KMS-11 (cell line): ENCODE measurements around the gene SPOCK2.

Experiments used
- H2AFZ ChIP-seq: fragments of 200-600 bp; sonication (generic); 2 replicates; pipeline ENCODE4 v1.6.1; 2016; ENCODE audit warnings: antibody characterized with exemption, mixed run types, low read depth
- H3K27ac ChIP-seq: fragments of 200-600 bp; sonication (generic); 2 replicates; pipeline ENCODE4 v1.6.1; 2016; ENCODE audit warnings: mild to moderate bottlenecking, mixed run types
- H3K27me3 ChIP-seq: fragments of 200-600 bp; sonication (generic); 2 replicates; pipeline ENCODE4 v1.6.1; 2017; ENCODE audit warnings: mild to moderate bottlenecking, low read depth, mixed run types, moderate library complexity; ENCODE audit not compliant: insufficient read depth
- H3K36me3 ChIP-seq: fragments of 200-600 bp; sonication (generic); 2 replicates; pipeline ENCODE4 v1.6.1; 2017; ENCODE audit warnings: mild to moderate bottlenecking, mixed run types; ENCODE audit not compliant: insufficient read depth
- H3K4me1 ChIP-seq: fragments of 200-600 bp; sonication (generic); 2 replicates; pipeline ENCODE4 v1.6.1; 2016; ENCODE audit warnings: mild to moderate bottlenecking, low read depth, mixed run types; ENCODE audit not compliant: poor library complexity, severe bottlenecking
- H3K4me2 ChIP-seq: fragments of 200-600 bp; sonication (generic); 2 replicates; pipeline ENCODE4 v1.7.0; 2016; ENCODE audit warnings: mild to moderate bottlenecking, mixed run types
- H3K4me3 ChIP-seq: fragments of 200-600 bp; sonication (generic); IDR thresholded peaks from 2 replicates; pipeline ENCODE4 v1.6.1; 2017; ENCODE audit warnings: low read depth, low read length, mixed read lengths; ENCODE audit not compliant: insufficient read depth
- H3K79me2 ChIP-seq: fragments of 200-600 bp; sonication (generic); 2 replicates; pipeline ENCODE4 v1.6.1; 2016; ENCODE audit warnings: low read depth, mixed run types; ENCODE audit not compliant: insufficient read depth
- H3K9ac ChIP-seq: fragments of 200-600 bp; sonication (generic); 2 replicates; pipeline ENCODE4 v1.6.1; 2016; ENCODE audit warnings: mild to moderate bottlenecking, mixed run types
- H4K20me1 ChIP-seq: fragments of 200-600 bp; sonication (generic); 2 replicates; pipeline ENCODE4 v1.6.1; 2016; ENCODE audit warnings: mild to moderate bottlenecking, mixed run types; ENCODE audit not compliant: insufficient read depth
- TF ChIP-seq, protein P1 (sequence below): fragments of 200-600 bp; sonication (generic); conservative IDR thresholded peaks from 2 replicates; pipeline ENCODE4 v1.6.1; 2017; ENCODE audit warnings: low read depth, mild to moderate bottlenecking, antibody characterized with exemption, low read length, moderate library complexity, mixed read lengths

Gene SPOCK2

DNA sequence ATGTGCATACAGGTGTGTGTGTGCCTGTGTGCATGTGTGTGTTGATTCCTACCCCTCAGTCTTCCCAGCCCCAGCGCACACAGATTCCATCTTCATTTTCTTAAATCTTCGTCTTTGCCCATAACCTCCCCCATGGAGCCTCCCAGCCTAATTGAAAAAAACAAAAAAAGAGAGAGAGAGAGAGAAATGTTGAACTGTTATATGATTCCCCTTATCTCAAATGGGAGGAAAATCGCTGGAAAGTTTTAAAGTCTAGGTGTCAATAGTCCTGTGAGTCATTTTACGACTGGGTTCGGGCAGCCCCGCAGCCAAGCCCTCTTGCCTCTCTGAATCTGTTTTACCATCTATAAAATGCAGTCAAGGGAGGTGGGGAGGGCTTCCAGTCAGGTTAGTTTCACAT lies 60.9 kb downstream of the SPOCK2 start:
- Histone ChIP-seq H3K36me3 (no peaks in the 10 kb centered on the region), H3K79me2 (no peaks in the 10 kb centered on the region), H3K27me3 (no peaks in the 10 kb centered on the region; the same call in 1 of the 2 replicates), H3K4me3 (no peak overlapping the region), H4K20me1 (no peaks in the 10 kb centered on the region), H3K27ac (no peak overlapping the region), H3K4me2 (no peak overlapping the region), H3K9ac (no peak overlapping the region), H3K4me1 (no peaks in the 10 kb centered on the region), H2AFZ (no peak overlapping the region)
- TF ChIP-seq, protein P1, sequence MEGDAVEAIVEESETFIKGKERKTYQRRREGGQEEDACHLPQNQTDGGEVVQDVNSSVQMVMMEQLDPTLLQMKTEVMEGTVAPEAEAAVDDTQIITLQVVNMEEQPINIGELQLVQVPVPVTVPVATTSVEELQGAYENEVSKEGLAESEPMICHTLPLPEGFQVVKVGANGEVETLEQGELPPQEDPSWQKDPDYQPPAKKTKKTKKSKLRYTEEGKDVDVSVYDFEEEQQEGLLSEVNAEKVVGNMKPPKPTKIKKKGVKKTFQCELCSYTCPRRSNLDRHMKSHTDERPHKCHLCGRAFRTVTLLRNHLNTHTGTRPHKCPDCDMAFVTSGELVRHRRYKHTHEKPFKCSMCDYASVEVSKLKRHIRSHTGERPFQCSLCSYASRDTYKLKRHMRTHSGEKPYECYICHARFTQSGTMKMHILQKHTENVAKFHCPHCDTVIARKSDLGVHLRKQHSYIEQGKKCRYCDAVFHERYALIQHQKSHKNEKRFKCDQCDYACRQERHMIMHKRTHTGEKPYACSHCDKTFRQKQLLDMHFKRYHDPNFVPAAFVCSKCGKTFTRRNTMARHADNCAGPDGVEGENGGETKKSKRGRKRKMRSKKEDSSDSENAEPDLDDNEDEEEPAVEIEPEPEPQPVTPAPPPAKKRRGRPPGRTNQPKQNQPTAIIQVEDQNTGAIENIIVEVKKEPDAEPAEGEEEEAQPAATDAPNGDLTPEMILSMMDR, result no peak

DNA sequence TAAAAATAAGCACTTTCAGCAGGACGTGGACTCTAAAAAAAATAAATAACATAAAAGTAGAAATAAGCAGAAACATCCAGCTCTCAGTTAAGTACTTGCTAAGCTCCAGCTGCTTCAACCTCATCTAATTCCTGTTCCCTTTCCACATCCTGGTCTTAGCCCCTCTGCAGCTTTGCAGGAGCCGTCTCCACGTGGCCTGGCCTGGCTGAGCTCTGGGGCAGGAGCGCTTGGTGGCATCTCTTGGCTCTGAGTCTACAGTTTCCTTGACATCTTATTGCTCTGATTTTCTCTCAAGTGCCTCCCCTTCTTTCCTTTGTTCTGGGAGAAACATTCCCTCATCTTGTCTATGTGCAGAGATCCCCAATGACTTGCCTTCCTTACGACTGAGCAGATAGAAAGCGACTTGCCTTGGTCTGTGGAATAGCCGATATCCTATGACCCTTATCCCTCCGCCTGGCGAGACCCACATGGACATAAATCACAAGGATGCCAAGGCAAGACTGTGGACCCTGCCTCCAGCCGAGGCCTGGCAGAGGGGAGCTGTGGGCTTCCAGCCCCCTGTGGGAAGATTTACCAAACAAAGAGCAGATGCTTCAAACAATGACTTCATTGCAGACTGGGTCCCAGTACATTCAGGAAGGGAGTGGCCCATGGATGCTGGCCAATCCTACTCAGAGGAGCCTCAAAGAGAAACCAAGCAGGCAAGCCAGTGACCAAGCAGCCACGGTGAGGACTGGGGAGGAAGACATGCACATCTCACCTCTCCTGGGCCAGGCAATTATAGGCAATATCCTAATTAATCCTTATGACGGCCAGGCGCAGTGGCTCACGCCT lies 61.9 kb downstream of the SPOCK2 start:
- Histone ChIP-seq H2AFZ (no peak overlapping the region), H3K27ac (no peak overlapping the region), H3K27me3 (no peaks in the 10 kb centered on the region; the same call in 1 of the 2 replicates), H3K4me1 (no peaks in the 10 kb centered on the region), H3K4me2 (no peak overlapping the region), H4K20me1 (no peaks in the 10 kb centered on the region), H3K79me2 (no peaks in the 10 kb centered on the region), H3K9ac (no peak overlapping the region), H3K4me3 (no peak overlapping the region), H3K36me3 (no peaks in the 10 kb centered on the region)
- TF ChIP-seq, protein P1, result no peak

GRCh38 chr10:72025832-72026231 lies 62.5 kb downstream of the SPOCK2 start:
- Histone ChIP-seq H3K79me2 (no peaks in the 10 kb centered on the region), H3K36me3 (no peaks in the 10 kb centered on the region), H3K27ac (no peak overlapping the region), H3K27me3 (no peaks in the 10 kb centered on the region; the same call in 1 of the 2 replicates), H3K4me3 (no peak overlapping the region), H3K9ac (no peak overlapping the region), H2AFZ (no peak overlapping the region), H3K4me1 (no peaks in the 10 kb centered on the region), H4K20me1 (no peaks in the 10 kb centered on the region), H3K4me2 (no peak overlapping the region)
- TF ChIP-seq, protein P1, result no peak

- Histone ChIP-seq H3K4me2 (no peak overlapping the region), H2AFZ (no peak overlapping the region), H3K4me1 (no peaks in the 10 kb centered on the region), H3K27me3 (no peaks in the 10 kb centered on the region; the same call in 1 of the 2 replicates), H3K36me3 (no peaks in the 10 kb centered on the region), H4K20me1 (no peaks in the 10 kb centered on the region), H3K27ac (no peak overlapping the region), H3K9ac (no peak overlapping the region), H3K79me2 (no peaks in the 10 kb centered on the region), H3K4me3 (no peak overlapping the region)
- TF ChIP-seq, protein P1, result no peak
Measured at GRCh38 chr10:72025400-72025799, 63.0 kb downstream of the SPOCK2 start.
